ENCODE data around the gene MYRF. TPM values are rescaled to one million over a fixed set of nuclear protein-coding genes. Genes with fewer than 3 reads are reported as not detected.

MYRF gene
- total and polyA plus RNA-seq, 9 of the 15 experiments (the other 6 are each of a cell fraction or from before 2014, with no cell fraction given): 2.3 to 25.8 (median 7.1) TPM

DNA sequence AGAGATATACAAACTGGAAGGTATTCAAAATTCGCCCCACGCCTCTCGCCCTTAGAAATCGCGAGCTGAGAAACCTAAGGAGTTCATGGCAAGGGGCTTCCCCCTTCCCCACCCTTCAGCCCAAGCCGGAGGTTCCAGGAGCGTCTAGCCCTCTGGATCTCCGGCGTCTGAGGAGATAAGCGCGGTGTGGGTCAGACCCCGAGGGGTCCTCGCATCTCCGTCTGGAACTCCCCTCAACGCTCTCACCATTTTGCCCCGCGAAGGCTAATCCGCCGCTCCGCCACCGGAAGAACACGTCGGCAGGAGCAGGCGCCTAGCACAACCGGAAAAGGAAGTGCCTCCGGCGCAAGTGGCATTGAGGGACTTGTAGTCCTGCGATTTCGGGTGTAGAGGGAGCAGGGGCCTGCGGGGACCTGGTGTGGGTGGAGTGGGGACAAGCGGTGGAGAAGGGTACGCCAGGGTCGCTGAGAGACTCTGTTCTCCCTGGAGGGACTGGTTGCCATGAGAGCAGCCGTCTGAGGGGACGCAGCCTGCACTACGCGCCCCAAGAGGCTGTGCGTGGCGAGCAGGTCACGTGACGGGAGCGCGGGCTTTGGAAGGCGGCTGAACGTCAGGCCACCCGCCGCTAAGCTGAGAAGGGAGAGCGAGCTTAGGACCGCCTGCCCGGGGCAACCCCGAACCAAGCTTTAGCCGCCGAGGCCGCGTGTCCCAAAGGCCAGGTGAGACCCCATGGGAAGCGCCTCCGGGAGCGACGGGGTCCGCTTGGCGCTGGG, 40.1 kb downstream of the MYRF start, which contains the start of the genes FEN1 and TMEM258 (continued):
- TF ChIP-seq, protein P1, sequence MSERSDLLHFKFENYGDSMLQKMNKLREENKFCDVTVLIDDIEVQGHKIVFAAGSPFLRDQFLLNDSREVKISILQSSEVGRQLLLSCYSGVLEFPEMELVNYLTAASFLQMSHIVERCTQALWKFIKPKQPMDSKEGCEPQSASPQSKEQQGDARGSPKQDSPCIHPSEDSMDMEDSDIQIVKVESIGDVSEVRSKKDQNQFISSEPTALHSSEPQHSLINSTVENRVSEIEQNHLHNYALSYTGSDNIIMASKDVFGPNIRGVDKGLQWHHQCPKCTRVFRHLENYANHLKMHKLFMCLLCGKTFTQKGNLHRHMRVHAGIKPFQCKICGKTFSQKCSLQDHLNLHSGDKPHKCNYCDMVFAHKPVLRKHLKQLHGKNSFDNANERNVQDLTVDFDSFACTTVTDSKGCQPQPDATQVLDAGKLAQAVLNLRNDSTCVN (CRISPR knock-in tag; IDR thresholded peaks at IDR 0.05): peak; percentile 79; the same call in 1 of the 2 replicates
- TF ChIP-seq, protein P2, sequence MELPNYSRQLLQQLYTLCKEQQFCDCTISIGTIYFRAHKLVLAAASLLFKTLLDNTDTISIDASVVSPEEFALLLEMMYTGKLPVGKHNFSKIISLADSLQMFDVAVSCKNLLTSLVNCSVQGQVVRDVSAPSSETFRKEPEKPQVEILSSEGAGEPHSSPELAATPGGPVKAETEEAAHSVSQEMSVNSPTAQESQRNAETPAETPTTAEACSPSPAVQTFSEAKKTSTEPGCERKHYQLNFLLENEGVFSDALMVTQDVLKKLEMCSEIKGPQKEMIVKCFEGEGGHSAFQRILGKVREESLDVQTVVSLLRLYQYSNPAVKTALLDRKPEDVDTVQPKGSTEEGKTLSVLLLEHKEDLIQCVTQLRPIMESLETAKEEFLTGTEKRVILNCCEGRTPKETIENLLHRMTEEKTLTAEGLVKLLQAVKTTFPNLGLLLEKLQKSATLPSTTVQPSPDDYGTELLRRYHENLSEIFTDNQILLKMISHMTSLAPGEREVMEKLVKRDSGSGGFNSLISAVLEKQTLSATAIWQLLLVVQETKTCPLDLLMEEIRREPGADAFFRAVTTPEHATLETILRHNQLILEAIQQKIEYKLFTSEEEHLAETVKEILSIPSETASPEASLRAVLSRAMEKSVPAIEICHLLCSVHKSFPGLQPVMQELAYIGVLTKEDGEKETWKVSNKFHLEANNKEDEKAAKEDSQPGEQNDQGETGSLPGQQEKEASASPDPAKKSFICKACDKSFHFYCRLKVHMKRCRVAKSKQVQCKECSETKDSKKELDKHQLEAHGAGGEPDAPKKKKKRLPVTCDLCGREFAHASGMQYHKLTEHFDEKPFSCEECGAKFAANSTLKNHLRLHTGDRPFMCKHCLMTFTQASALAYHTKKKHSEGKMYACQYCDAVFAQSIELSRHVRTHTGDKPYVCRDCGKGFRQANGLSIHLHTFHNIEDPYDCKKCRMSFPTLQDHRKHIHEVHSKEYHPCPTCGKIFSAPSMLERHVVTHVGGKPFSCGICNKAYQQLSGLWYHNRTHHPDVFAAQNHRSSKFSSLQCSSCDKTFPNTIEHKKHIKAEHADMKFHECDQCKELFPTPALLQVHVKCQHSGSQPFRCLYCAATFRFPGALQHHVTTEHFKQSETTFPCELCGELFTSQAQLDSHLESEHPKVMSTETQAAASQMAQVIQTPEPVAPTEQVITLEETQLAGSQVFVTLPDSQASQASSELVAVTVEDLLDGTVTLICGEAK (IDR thresholded peaks at IDR 0.05): peak; percentile 99
- TF ChIP-seq, protein P2 (CRISPR knock-in tag; IDR thresholded peaks at IDR 0.05): no peak
- TF ChIP-seq TGIF2 (CRISPR knock-in tag; IDR thresholded peaks at IDR 0.05) (peak; percentile 79; the same call in 1 of the 2 replicates), ZNF12 (CRISPR knock-in tag; IDR thresholded peaks at IDR 0.05) (0 out of 2 replicates have a peak, but pooled peaks have one; percentile 57), MIER1 (IDR thresholded peaks at IDR 0.05; ENCODE audit: low read depth) (no peak), L3MBTL2 (IDR thresholded peaks at IDR 0.05) (peak; percentile 85), PML (IDR thresholded peaks at IDR 0.05; ENCODE audit: low read length) (0 out of 2 replicates have a peak, but pooled peaks have one; percentile 40), SETDB1 (IDR thresholded peaks at IDR 0.05; ENCODE audit: low read length) (no peak), ZC3H4 (CRISPR knock-in tag; IDR thresholded peaks at IDR 0.05; ENCODE audit: borderline replicate concordance) (no peak), MECOM (CRISPR knock-in tag; IDR thresholded peaks at IDR 0.05) (no peak)
- TF ChIP-seq, protein P3, sequence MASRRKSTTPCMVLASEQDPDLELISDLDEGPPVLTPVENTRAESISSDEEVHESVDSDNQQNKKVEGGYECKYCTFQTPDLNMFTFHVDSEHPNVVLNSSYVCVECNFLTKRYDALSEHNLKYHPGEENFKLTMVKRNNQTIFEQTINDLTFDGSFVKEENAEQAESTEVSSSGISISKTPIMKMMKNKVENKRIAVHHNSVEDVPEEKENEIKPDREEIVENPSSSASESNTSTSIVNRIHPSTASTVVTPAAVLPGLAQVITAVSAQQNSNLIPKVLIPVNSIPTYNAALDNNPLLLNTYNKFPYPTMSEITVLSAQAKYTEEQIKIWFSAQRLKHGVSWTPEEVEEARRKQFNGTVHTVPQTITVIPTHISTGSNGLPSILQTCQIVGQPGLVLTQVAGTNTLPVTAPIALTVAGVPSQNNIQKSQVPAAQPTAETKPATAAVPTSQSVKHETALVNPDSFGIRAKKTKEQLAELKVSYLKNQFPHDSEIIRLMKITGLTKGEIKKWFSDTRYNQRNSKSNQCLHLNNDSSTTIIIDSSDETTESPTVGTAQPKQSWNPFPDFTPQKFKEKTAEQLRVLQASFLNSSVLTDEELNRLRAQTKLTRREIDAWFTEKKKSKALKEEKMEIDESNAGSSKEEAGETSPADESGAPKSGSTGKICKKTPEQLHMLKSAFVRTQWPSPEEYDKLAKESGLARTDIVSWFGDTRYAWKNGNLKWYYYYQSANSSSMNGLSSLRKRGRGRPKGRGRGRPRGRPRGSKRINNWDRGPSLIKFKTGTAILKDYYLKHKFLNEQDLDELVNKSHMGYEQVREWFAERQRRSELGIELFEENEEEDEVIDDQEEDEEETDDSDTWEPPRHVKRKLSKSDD (conservative IDR thresholded peaks at IDR 0.05; ENCODE audit: low read length): no peak
- TF ChIP-seq, protein P4, sequence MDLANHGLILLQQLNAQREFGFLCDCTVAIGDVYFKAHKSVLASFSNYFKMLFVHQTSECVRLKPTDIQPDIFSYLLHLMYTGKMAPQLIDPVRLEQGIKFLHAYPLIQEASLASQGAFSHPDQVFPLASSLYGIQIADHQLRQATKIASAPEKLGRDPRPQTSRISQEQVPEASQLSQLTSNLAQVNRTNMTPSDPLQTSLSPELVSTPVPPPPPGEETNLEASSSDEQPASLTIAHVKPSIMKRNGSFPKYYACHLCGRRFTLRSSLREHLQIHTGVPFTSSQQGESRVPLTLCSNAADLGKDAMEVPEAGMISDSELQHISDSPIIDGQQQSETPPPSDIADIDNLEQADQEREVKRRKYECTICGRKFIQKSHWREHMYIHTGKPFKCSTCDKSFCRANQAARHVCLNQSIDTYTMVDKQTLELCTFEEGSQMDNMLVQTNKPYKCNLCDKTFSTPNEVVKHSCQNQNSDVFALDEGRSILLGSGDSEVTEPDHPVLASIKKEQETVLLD (IDR thresholded peaks at IDR 0.05): no peak; the same call in 1 of the 2 replicates

Data from K562 (cell line).